SIG-M5 treated with dmso at 0.1 percent for 504 hours (cell line): ENCODE measurements around the gene CCDC186.

Experiments
- DNase-seq: peaks from one replicate; lab custom pipeline; 2025; ENCODE audit not compliant: unreplicated experiment; lab: John Stamatoyannopoulos, UW

The CCDC186 gene

GRCh38 chr10:114071178-114071577 lies 102.8 kb downstream of the CCDC186 start:
- no peak for DNase-seq
